Activated naive CD4-positive, alpha-beta T cell treated with anti-CD3 and anti-CD28 coated beads for 36 hours (primary cell): Measurements from ENCODE around the gene PNMA3. TPM values are rescaled to one million over a fixed set of nuclear protein-coding genes. Genes with fewer than 3 reads are reported as not detected.
"Not testable (repeated sequence)": the region's sequence is repeated elsewhere in the genome, so short reads cannot be mapped to it uniquely, and the experiment has no call there.

Experiments used
- CTCF ChIA-PET: fragments of 350-600 bp; sonication (Branson Sonifier 250); formaldehyde crosslinking; loops from one replicate; lab custom pipeline; 2021; ENCODE audit warnings: antibody characterized with exemption; lab: Charles Lee
- DNase-seq: peaks from one replicate; pipeline ENCODE4 v3.0.0-alpha.2; 2020
- H3K27ac Mint-ChIP-seq: one replicate; pipeline ENCODE4 v1.8.0; 2021; ENCODE audit warnings: mild to moderate bottlenecking, mixed read lengths
- H3K27me3 Mint-ChIP-seq: one replicate; pipeline ENCODE4 v1.8.0; 2021; ENCODE audit warnings: low read depth, mixed read lengths
- H3K36me3 Mint-ChIP-seq: one replicate; pipeline ENCODE4 v1.8.0; 2021; ENCODE audit warnings: low read depth, mixed read lengths
- H3K4me1 Mint-ChIP-seq: one replicate; pipeline ENCODE4 v1.8.0; 2021; ENCODE audit warnings: low read depth, mixed read lengths
- H3K4me3 Mint-ChIP-seq: one replicate; pipeline ENCODE4 v1.8.0; 2021; ENCODE audit warnings: mild to moderate bottlenecking, moderate library complexity, mixed read lengths
- H3K9me3 Mint-ChIP-seq: one replicate; pipeline ENCODE4 v1.8.0; 2021; ENCODE audit warnings: mixed read lengths
- intact Hi-C: fragments of 100-400 bp; cut with micrococcal nuclease; formaldehyde crosslinking; loops from one replicate; pipeline ENCODE4 v1.15.1; 2023
- total RNA-seq, 2 experiments: library from RNA; stranded (reverse); gene quantifications; one replicate each; pipeline ENCODE4 v1.2.3, GENCODE V29; 2021

PNMA3 gene
- total RNA-seq: under 1 TPM; 0.69 to 0.98 TPM

DNA sequence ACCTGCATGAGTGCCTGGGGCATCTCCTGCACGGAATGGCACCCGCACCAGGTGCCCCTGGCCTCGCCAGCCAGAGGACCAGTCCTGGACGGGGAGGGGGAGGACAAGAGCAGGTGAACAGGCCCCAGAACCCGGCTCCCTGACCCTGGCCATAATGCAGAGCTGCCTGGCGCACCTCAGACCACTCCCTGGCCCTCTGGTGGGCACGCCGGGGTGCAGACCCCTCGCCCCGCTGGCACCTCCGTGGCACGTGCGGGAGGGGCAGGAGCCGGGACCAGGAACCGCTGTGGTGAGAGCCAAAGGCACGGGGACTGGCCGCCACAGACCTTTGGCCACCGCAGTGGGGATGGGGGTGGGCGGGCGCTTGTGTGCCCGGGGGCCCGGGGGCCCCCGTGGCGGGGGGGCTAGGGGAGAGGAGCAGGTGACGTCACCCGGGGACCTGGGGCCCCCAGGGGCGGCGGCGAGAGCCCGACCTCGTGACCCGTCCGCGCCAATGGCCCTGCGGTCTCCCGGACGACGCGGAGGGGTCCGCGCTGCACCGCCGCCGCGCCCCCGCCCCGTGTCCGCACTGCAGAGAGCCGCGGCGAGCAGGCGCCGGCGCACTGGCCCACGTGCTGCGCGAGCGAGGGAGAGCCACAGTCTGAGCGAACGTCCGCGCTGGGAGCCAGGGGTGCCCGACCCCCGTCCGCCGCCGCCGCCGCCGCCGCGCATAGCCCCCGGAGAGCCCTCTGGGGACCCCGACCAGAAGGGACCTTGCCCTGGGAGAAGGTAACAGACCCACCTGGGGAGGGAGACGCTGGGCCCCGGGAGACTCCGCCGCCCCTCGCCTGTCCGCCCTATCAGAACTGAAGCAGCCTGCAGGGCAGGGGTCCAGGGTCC lies at the start of gene PNMA3:
PNMA3 (plus strand) TSS at position 600 of the 879 bp plus-strand sequence. CDS start 586 bp downstream, outside the sequence.
- intact Hi-C loops: no loop called here
- DNase-seq: no peak
- Mint-ChIP-seq H3K36me3 (no peaks in the 10 kb centered on the region), H3K9me3 (no peaks in the 10 kb centered on the region), H3K4me1 (no peaks in the 10 kb centered on the region), H3K27me3 (no peaks in the 10 kb centered on the region), H3K4me3 (peak within 1 kb of the TSS; percentile 24), H3K27ac (no peak within 1 kb of the TSS)
- CTCF ChIA-PET: no interaction called here

GRCh38 chrX:153017174-153017573 lies 39.1 kb upstream of the PNMA3 start:
- intact Hi-C loops, CTCF ChIA-PET: not testable (repeated sequence)

DNA sequence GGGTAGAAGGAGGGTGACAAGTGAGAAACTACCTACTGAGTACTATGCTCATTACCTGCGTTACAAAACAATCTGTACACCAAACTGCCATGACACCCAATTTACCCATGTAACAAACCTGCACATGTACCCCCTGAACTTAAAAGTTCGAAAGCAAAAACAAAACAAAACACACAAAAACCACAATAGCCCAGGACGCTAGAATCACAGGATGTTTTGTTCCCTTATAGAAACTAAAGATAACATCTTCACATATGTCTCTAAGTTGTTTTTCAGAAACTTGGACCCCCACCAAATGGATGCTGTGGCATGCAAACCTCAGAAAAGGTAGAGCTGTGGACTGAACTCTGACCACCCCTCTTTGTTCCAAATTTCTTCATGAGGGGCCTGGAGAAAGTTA lies 37.1 kb upstream of the PNMA3 start:
- Mint-ChIP-seq H3K4me1 (no peaks in the 10 kb centered on the region), H3K27me3 (peaks cover 10% of the 10 kb centered on the region), H3K36me3 (no peaks in the 10 kb centered on the region), H3K9me3 (no peaks in the 10 kb centered on the region), H3K27ac (no peak overlapping the region), H3K4me3 (no peak overlapping the region)
- CTCF ChIA-PET: no interaction called here
- intact Hi-C loops: no loop called here
- no peak for DNase-seq

More at GRCh38 chrX:153017174-153017573, 39.1 kb upstream of the PNMA3 start:
- not testable (repeated sequence) for H3K4me3 Mint-ChIP-seq, H3K36me3 Mint-ChIP-seq, H3K27ac Mint-ChIP-seq, DNase-seq, H3K9me3 Mint-ChIP-seq, H3K4me1 Mint-ChIP-seq
- H3K27me3 Mint-ChIP-seq: peaks cover 13% of the 10 kb centered on the region

DNA sequence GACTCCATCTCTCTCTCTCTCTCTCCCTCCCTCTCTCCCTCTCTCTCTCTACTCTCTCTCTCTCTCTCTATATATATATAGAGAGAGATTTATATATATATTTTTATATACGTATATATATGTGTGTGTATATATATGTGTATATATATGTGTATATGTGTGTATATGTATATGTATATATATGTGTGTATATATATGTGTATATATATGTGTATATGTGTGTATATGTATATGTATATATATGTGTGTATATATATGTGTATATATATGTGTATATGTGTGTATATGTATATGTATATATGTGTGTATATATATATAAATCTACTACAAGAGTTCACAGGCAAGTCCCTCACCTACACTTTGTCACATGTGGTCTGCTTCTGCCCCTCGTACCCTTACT lies 29.8 kb upstream of the PNMA3 start:
- DNase-seq, H3K27ac Mint-ChIP-seq, H3K4me1 Mint-ChIP-seq, H3K9me3 Mint-ChIP-seq, H3K36me3 Mint-ChIP-seq, CTCF ChIA-PET, H3K27me3 Mint-ChIP-seq, H3K4me3 Mint-ChIP-seq, intact Hi-C loops: not testable (repeated sequence)

DNA sequence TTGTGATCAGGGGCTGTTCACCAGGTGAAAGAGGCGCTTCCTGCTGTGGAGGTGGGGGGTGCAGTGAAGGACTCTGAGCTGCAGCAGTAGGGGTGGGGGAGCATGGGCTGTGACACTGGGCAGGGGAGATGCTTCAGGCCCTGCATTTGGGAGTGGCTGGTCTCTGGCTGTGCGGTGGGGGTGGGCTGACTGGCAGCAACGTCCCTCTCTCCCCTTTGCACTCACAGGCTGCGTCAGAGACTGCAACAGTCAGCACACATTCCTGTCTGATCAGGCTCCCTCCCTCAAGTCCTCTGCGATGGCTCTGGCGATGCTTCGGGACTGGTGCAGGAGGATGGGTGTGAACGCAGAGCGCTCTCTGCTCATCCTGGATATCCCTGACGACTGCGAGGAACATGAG lies 27.8 kb upstream of the PNMA3 start:
- CTCF ChIA-PET, H3K27me3 Mint-ChIP-seq, H3K27ac Mint-ChIP-seq, H3K36me3 Mint-ChIP-seq, H3K9me3 Mint-ChIP-seq, intact Hi-C loops, H3K4me3 Mint-ChIP-seq, DNase-seq, H3K4me1 Mint-ChIP-seq: not testable (repeated sequence)

DNA sequence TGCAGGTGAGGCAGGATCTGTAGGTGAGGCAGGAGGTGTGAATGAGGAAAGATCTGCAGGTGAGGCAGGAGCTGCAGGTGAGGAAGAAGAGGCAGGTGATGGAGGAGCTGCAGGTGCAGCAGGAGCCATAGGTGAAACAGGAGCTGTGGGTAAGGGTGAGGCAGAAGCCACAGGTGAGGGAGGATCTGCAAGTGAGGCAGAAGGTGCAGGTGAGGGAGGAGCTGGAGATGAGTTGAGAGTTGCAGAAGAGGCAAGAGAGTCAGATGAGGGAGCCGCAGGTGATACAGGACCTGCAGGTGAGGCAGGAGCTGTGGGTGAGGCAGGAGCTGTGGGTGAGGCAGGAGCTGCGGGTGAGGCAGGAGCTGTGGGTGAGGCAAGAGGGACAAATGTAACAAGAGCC lies 27.1 kb upstream of the PNMA3 start:
- Mint-ChIP-seq H3K4me1 (peaks cover 7% of the 10 kb centered on the region), H3K27ac (no peak overlapping the region), H3K36me3 (no peaks in the 10 kb centered on the region), H3K4me3 (no peak overlapping the region), H3K27me3 (no peaks in the 10 kb centered on the region), H3K9me3 (no peaks in the 10 kb centered on the region)
- no peak for DNase-seq
- CTCF ChIA-PET: interaction anchor here (1.1 kb wide), 1 partner anchor 87 kb away, joined by 3 read pairs; no protein-coding TSS in a partner anchor
- intact Hi-C loops: no loop called here

GRCh38 chrX:153029875-153030274 lies 26.4 kb upstream of the PNMA3 start:
- Mint-ChIP-seq H3K27ac (no peak overlapping the region), H3K9me3 (no peaks in the 10 kb centered on the region), H3K27me3 (no peaks in the 10 kb centered on the region), H3K36me3 (no peaks in the 10 kb centered on the region), H3K4me1 (peaks cover 8% of the 10 kb centered on the region), H3K4me3 (no peak overlapping the region)
- CTCF ChIA-PET: interaction anchor here (1.1 kb wide), 1 partner anchor 88 kb away, joined by 3 read pairs; no protein-coding TSS in a partner anchor
- no peak for DNase-seq
- intact Hi-C loops: loop anchor here (5.0 to 10.0 kb wide), 5 partner anchors 88 to 635 kb away; partner anchors contain the start of gene CCNQ

DNA sequence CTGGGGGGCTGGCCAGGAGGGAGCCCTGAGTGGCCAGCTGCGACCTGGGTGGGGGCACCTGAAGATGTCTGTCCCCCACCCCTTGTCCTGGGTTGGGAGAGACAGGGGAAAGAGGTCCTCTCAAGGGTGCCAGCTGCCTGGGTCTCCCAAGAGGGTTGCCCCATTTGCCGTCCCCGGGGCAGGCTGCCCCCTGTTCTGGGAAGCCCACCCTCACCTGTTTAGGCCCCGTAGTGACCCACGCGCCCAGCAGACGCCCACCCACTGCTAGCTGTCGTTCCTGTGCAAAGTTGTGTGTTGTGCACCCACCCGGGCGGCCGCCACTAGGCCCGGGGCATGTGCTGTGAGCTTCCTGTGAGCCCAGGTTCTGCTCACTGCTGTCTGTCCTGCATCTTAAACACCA lies 25.5 kb upstream of the PNMA3 start:
- CTCF ChIA-PET: interaction anchor here (0.6 kb wide), 1 partner anchor 732 kb away, joined by 4 read pairs; no protein-coding TSS in a partner anchor
- Mint-ChIP-seq H3K4me1 (peaks cover 8% of the 10 kb centered on the region), H3K4me3 (no peak overlapping the region), H3K9me3 (no peaks in the 10 kb centered on the region), H3K36me3 (no peaks in the 10 kb centered on the region), H3K27me3 (no peaks in the 10 kb centered on the region), H3K27ac (no peak overlapping the region)
- intact Hi-C loops: loop anchor here (5.0 to 10.0 kb wide), 5 partner anchors 88 to 634 kb away; partner anchors contain the start of gene CCNQ
- no peak for DNase-seq

DNA sequence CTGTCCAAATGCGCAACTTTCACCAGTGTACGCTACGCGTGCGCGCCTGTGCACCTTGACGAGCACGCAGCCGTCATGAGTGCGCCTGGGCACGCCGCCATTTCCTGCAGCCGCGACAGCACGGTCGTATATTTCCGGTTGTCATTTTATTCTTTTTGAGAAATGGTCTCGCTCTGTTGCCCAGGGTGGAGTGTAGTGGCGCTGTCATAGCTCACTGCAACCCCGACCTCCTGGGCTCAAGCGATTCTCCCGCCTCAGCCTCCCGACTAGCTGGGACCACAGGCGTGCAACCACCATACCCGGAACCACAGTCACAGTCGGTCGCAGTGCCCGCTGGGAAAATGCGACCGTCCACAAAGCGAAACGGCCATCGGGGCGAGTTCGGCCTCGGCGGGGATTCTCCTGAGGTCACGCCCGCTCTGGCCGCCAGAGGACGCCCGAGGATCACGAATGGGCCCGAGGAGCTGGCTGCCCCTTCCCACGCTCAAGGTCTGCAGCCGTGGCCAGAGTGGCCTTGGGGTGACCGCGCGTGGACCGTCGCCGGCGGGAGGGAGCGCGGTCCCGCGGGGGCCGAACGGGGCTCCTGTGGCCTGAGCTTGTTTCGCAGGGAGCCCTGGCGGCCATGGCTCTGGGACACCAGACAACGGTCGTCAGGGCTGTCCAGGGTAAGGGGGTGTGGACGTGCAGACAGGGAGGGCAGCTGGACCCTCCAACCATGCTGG lies 23.7 kb upstream of the PNMA3 start:
- Mint-ChIP-seq H3K4me3 (peak overlapping the region; percentile 81), H3K9me3 (no peaks in the 10 kb centered on the region)
- CTCF ChIA-PET: interaction anchor here (0.6 to 1.9 kb wide), 9 partner anchors 10 to 1427 kb away, joined by 3 to 7 read pairs (median 3); no protein-coding TSS in a partner anchor

DNA sequence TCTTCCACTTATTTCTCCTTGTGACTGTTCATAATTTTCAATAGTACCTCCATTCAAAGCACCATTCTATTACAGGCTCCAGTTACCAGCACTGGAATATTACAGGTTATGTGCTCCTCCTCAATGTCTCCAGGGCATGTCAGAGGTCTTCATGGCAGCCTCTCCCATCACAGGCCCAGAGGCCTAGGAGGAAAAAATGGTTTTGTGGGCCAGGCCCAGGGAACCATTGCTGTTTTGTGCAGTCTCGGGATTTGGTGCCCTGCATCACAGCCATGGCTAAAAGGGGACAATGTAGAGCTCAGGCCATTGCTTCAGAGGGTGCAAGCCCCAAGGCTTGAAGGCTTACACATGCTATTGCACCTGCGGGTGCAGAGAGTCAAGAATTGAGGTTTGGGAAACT lies 7.2 kb upstream of the PNMA3 start:
- CTCF ChIA-PET: no interaction called here
- no peak overlapping the region for H3K4me3 Mint-ChIP-seq
- no peak overlapping the region for H3K27ac Mint-ChIP-seq
- no peaks in the 10 kb centered on the region for H3K4me1 Mint-ChIP-seq
- peaks cover 25% of the 10 kb centered on the region for H3K36me3 Mint-ChIP-seq
- peaks cover 13% of the 10 kb centered on the region for H3K9me3 Mint-ChIP-seq
- no peak for DNase-seq
- intact Hi-C loops: no loop called here
- no peaks in the 10 kb centered on the region for H3K27me3 Mint-ChIP-seq

More for the DNA sequence above, 23.7 kb upstream of the PNMA3 start:
- peak; percentile 73 for DNase-seq
- intact Hi-C loops: loop anchor here (1.0 to 10.0 kb wide), 7 partner anchors 74 to 632 kb away; partner anchors contain the start of gene CCNQ
- Mint-ChIP-seq H3K27ac (peak overlapping the region; percentile 87), H3K27me3 (no peaks in the 10 kb centered on the region), H3K36me3 (peaks cover 2% of the 10 kb centered on the region), H3K4me1 (peaks cover 8% of the 10 kb centered on the region)

DNA sequence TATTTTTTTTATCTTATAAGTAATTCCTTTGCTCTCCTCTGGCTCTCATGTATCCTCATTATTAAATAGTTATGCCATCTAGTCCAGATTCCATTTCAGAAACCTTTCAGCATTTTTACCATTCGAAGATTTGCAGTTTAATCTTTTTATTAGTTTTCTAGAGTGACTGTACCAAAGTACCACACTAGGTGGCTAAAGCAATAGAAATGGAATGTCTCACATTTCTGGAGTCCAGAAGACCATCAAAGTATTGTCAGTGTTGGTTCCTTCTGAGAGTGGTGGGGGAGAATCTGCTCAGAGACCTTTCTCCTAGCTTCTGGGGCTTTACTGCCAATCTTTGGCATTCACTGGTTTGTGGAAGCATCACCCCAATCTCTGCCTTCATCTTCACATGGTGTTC lies 3.7 kb upstream of the PNMA3 start:
- DNase-seq: no peak
- Mint-ChIP-seq H3K36me3 (peaks cover 20% of the 10 kb centered on the region), H3K27ac (no peak overlapping the region), H3K4me3 (no peak overlapping the region), H3K9me3 (peaks cover 13% of the 10 kb centered on the region), H3K27me3 (no peaks in the 10 kb centered on the region), H3K4me1 (no peaks in the 10 kb centered on the region)
- intact Hi-C loops: no loop called here
- CTCF ChIA-PET: no interaction called here

GRCh38 chrX:153057281-153057680 lies 1.0 kb downstream of the PNMA3 start:
- H3K4me1 Mint-ChIP-seq: no peaks in the 10 kb centered on the region
- CTCF ChIA-PET: no interaction called here

More at GRCh38 chrX:153057281-153057680, 1.0 kb downstream of the PNMA3 start:
- no peak overlapping the region for H3K27ac Mint-ChIP-seq
- H3K27me3 Mint-ChIP-seq: no peaks in the 10 kb centered on the region
- no peak overlapping the region for H3K4me3 Mint-ChIP-seq
- no peaks in the 10 kb centered on the region for H3K9me3 Mint-ChIP-seq
- DNase-seq: no peak
- intact Hi-C loops: no loop called here
- no peaks in the 10 kb centered on the region for H3K36me3 Mint-ChIP-seq
